Epithelial cell of esophagus (primary cell): ENCODE measurements around the gene ATP10A.

Experiments
- DNase-seq: peaks from one replicate; pipeline ENCODE4 v3.0.0; 2010; ENCODE audit warnings: low read depth
- H3K4me3 ChIP-seq: 2 replicates; pipeline ENCODE4 v1.5.1; 2011; ENCODE audit warnings: mild to moderate bottlenecking, low read length, control low read depth
- TF ChIP-seq, protein P1 (sequence below): IDR thresholded peaks from 2 replicates; pipeline ENCODE4 v1.5.1; 2011; ENCODE audit warnings: low read depth, mild to moderate bottlenecking, low read length, control low read depth, inconsistent platforms; ENCODE audit not compliant: insufficient read depth; ENCODE audit errors: missing control alignments

ATP10A gene

GRCh38 chr15:25673351-25673750 is 189.8 kb downstream of the ATP10A start:
- H3K4me3 ChIP-seq = no peak overlapping the region
- TF ChIP-seq, protein P1, sequence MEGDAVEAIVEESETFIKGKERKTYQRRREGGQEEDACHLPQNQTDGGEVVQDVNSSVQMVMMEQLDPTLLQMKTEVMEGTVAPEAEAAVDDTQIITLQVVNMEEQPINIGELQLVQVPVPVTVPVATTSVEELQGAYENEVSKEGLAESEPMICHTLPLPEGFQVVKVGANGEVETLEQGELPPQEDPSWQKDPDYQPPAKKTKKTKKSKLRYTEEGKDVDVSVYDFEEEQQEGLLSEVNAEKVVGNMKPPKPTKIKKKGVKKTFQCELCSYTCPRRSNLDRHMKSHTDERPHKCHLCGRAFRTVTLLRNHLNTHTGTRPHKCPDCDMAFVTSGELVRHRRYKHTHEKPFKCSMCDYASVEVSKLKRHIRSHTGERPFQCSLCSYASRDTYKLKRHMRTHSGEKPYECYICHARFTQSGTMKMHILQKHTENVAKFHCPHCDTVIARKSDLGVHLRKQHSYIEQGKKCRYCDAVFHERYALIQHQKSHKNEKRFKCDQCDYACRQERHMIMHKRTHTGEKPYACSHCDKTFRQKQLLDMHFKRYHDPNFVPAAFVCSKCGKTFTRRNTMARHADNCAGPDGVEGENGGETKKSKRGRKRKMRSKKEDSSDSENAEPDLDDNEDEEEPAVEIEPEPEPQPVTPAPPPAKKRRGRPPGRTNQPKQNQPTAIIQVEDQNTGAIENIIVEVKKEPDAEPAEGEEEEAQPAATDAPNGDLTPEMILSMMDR = no peak
- DNase-seq = no peak

- TF ChIP-seq, protein P1 = no peak
- no peak for DNase-seq
- H3K4me3 ChIP-seq = no peak overlapping the region
Measured at GRCh38 chr15:25671132-25671531, 192.0 kb downstream of the ATP10A start.

DNA sequence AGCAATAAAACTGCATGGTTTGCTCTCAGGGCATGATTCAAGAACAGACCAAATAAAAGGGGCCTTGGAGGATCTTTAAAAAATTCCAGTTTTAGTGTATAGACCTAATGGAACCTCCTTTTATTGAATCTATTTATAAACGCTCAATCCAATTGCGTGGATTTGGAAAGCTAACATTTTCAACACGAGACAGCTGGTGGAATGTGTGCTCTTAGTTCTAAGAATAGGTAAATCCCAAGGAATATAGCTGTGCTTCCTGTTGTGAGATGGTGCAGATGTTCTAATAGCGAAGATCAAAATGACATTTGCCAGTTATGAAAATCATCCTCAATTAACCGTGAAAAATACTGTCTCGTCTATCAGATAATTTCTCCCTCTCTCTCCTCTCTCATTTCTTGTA is 192.5 kb downstream of the ATP10A start:
- no peak overlapping the region for H3K4me3 ChIP-seq
- TF ChIP-seq, protein P1 = no peak
- no peak for DNase-seq

- TF ChIP-seq, protein P1 = no peak
- H3K4me3 ChIP-seq = no peak overlapping the region
- no peak for DNase-seq
Measured at GRCh38 chr15:25670025-25670554, 193.0 kb downstream of the ATP10A start.

DNA sequence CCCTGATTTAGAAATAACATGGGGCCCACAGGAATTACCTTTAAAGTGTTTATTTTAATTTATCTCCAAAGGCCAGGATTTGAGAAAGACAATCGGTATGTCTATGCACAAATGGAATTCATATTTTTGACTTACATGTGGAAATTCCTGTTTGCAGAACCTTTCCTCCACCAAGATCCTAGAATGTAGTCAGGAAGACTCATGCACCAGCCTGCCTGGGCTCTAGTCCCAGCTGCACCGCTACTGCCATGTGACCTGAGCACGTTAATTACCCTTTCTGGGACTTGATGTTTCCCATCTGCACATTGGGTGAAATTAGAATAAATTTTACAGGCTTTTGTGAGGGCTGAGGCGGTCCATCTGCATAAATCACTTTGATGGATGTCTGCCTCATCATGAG is 194.2 kb downstream of the ATP10A start:
- TF ChIP-seq, protein P1 = no peak
- no peak for DNase-seq
- no peak overlapping the region for H3K4me3 ChIP-seq

DNA sequence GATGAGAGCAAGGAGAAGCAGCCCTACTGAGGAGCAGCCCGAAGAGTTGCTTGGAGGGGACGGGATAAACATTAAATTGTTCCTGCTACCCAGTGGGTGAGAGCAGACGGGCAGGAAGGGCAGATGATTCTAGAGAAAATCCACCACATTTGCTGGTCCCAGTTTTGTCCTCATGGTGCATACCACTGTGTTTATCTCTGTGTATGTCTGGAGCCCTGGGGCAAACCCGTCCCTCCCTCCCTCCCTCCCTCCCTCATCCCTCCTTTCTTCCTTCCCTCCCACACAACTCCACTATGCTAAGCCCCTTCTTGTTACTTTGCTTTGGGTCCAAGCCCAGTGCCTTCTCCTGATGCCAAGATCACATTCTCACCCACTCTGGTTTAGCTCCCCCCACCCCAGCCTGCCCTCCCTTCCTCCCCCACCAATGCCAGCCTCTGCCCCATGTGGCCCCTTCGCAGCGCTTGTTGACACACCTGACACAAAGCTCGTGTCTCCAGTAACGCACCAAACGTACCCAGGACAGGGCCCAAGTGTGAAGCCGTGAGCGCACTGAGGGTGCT is 194.8 kb downstream of the ATP10A start:
- H3K4me3 ChIP-seq = no peak overlapping the region
- TF ChIP-seq, protein P1 = no peak

GRCh38 chr15:25667829-25668228 is 195.3 kb downstream of the ATP10A start:
- TF ChIP-seq, protein P1 = no peak
- no peak for DNase-seq

More for the DNA sequence above, 194.8 kb downstream of the ATP10A start:
- DNase-seq = no peak

More at GRCh38 chr15:25667829-25668228, 195.3 kb downstream of the ATP10A start:
- no peak overlapping the region for H3K4me3 ChIP-seq
